H9 (cell line): Measurements from ENCODE around the gene URI1. TPM values are rescaled to one million over a fixed set of nuclear protein-coding genes. Genes with fewer than 3 reads are reported as not detected.

Experiments
- DNase-seq: peaks from one replicate; pipeline ENCODE4 v3.0.0-alpha.2; 2017
- H2AFZ ChIP-seq: one replicate; pipeline ENCODE4 v1.6.1; 2013; ENCODE audit warnings: mild to moderate bottlenecking, low read length, control low read depth, moderate library complexity
- H2AK5ac ChIP-seq: 2 replicates; pipeline ENCODE4 v1.6.1; 2013; ENCODE audit warnings: low read length, control low read depth, mixed read lengths; ENCODE audit not compliant: insufficient read length
- H2BK120ac ChIP-seq: one replicate; pipeline ENCODE4 v1.6.1; 2013; ENCODE audit warnings: low read depth, mild to moderate bottlenecking, low read length, control low read depth, inconsistent platforms; ENCODE audit not compliant: poor library complexity, severe bottlenecking
- H2BK12ac ChIP-seq: 2 replicates; pipeline ENCODE4 v1.6.1; 2013; ENCODE audit warnings: low read length, control low read depth, mixed read lengths, low read depth; ENCODE audit not compliant: insufficient read length
- H2BK15ac ChIP-seq: 2 replicates; pipeline ENCODE4 v1.6.1; 2013; ENCODE audit warnings: low read depth, low read length, control low read depth
- H2BK20ac ChIP-seq: one replicate; pipeline ENCODE4 v1.6.1; 2013; ENCODE audit warnings: low read depth, mild to moderate bottlenecking, low read length, control low read depth, inconsistent platforms; ENCODE audit not compliant: poor library complexity, severe bottlenecking
- H2BK5ac ChIP-seq: 2 replicates; pipeline ENCODE4 v1.6.1; 2013; ENCODE audit warnings: low read length, control low read depth, mixed read lengths; ENCODE audit not compliant: insufficient read length
- H3K14ac ChIP-seq: 2 replicates; pipeline ENCODE4 v1.6.1; 2013; ENCODE audit warnings: low read length, control low read depth; ENCODE audit not compliant: insufficient read depth
- H3K18ac ChIP-seq: 2 replicates; pipeline ENCODE4 v1.6.1; 2013; ENCODE audit warnings: low read depth, mild to moderate bottlenecking, mixed read lengths, low read length, control low read depth; ENCODE audit not compliant: insufficient read length
- H3K23ac ChIP-seq: 2 replicates; pipeline ENCODE4 v1.6.1; 2013; ENCODE audit warnings: low read length, control low read depth, mixed read lengths, low read depth; ENCODE audit not compliant: insufficient read length
- H3K23me2 ChIP-seq: 2 replicates; pipeline ENCODE4 v1.6.1; 2013; ENCODE audit warnings: low read depth, mild to moderate bottlenecking, mixed read lengths, low read length, control low read depth; ENCODE audit not compliant: insufficient read length, poor library complexity, severe bottlenecking
- H3K27ac ChIP-seq: 2 replicates; pipeline ENCODE4 v1.5.1; 2013; ENCODE audit warnings: low read length, control low read depth, mixed read lengths, low read depth; ENCODE audit not compliant: insufficient read length
- H3K27me3 ChIP-seq: 2 replicates; pipeline ENCODE4 v1.6.1; 2013; ENCODE audit warnings: low read length, control low read depth, inconsistent platforms; ENCODE audit not compliant: insufficient read depth
- H3K4ac ChIP-seq: 2 replicates; pipeline ENCODE4 v1.6.1; 2013; ENCODE audit warnings: low read depth, mild to moderate bottlenecking, control low read depth, inconsistent platforms, low read length, moderate library complexity
- H3K4me1 ChIP-seq: 2 replicates; pipeline ENCODE4 v1.6.1; 2013; ENCODE audit warnings: low read length, control low read depth, inconsistent platforms; ENCODE audit not compliant: insufficient read depth
- H3K4me2 ChIP-seq: 2 replicates; pipeline ENCODE4 v1.6.1; 2013; ENCODE audit warnings: low read length, control low read depth, mixed read lengths; ENCODE audit not compliant: insufficient read length, insufficient read depth
- H3K56ac ChIP-seq: 2 replicates; pipeline ENCODE4 v1.6.1; 2013; ENCODE audit warnings: low read depth, mild to moderate bottlenecking, mixed read lengths, low read length, control low read depth; ENCODE audit not compliant: insufficient read length
- H3K79me1 ChIP-seq: 2 replicates; pipeline ENCODE4 v1.6.1; 2013; ENCODE audit warnings: low read depth, mild to moderate bottlenecking, moderate library complexity, low read length, control low read depth, inconsistent platforms; ENCODE audit not compliant: insufficient read depth, poor library complexity, severe bottlenecking
- H3K79me2 ChIP-seq: 2 replicates; pipeline ENCODE4 v1.6.1; 2013; ENCODE audit warnings: low read length, control low read depth, inconsistent platforms; ENCODE audit not compliant: insufficient read depth
- H3K9ac ChIP-seq: 2 replicates; pipeline ENCODE4 v1.6.1; 2013; ENCODE audit warnings: low read length, control low read depth, mixed read lengths; ENCODE audit not compliant: insufficient read length; ENCODE audit errors: extremely low read depth
- H3K9me3 ChIP-seq: one replicate; pipeline ENCODE4 v1.6.1; 2013; ENCODE audit warnings: low read depth, low read length, inconsistent platforms; ENCODE audit not compliant: control insufficient read depth
- H3T11ph ChIP-seq: one replicate; pipeline ENCODE4 v1.6.1; 2013; ENCODE audit warnings: mild to moderate bottlenecking, low read length, control low read depth, inconsistent platforms
- H4K20me1 ChIP-seq: one replicate; pipeline ENCODE4 v1.6.1; 2013; ENCODE audit not compliant: control insufficient read depth, insufficient read length, insufficient read depth
- H4K5ac ChIP-seq: 2 replicates; pipeline ENCODE4 v1.6.1; 2013; ENCODE audit warnings: low read depth, mild to moderate bottlenecking, mixed read lengths, low read length, control low read depth; ENCODE audit not compliant: insufficient read length
- H4K8ac ChIP-seq: replicated peaks from 2 replicates; pipeline ENCODE4 v1.6.1; 2013; ENCODE audit warnings: low read length, control low read depth, mixed read lengths, low read depth; ENCODE audit not compliant: insufficient read length
- H4K91ac ChIP-seq: 2 replicates; pipeline ENCODE4 v1.6.1; 2013; ENCODE audit warnings: low read depth, mild to moderate bottlenecking, moderate library complexity, mixed read lengths, low read length, control low read depth; ENCODE audit not compliant: insufficient read length
- H3K27ac Mint-ChIP-seq, 3 experiments: 2 replicates in 2 of 3; 3 replicates in 1 of 3; pipeline ENCODE4 v1.8.0; 2020 to 2021; ENCODE audit warnings: mixed read lengths in 3 of 3, mild to moderate bottlenecking in 1 of 3, moderate library complexity in 1 of 3
- H3K27me3 Mint-ChIP-seq: 2 replicates; pipeline ENCODE4 v1.8.0; 2021; ENCODE audit warnings: low read depth, mild to moderate bottlenecking, moderate library complexity, mixed read lengths
- H3K36me3 Mint-ChIP-seq, 3 experiments: 2 replicates in 2 of 3; 3 replicates in 1 of 3; pipeline ENCODE4 v1.8.0; 2020 to 2021; ENCODE audit warnings: low read depth in 3 of 3, mixed read lengths in 3 of 3; ENCODE audit not compliant: insufficient read depth in 1 of 3
- H3K4me1 Mint-ChIP-seq, 2 experiments: 2 replicates each; pipeline ENCODE4 v1.8.0; 2020; ENCODE audit warnings: mixed read lengths in 2 of 2
- H3K4me3 Mint-ChIP-seq, 2 experiments: 2 replicates in 1 of 2; 3 replicates in 1 of 2; pipeline ENCODE4 v1.8.0; 2020 to 2021; ENCODE audit warnings: mild to moderate bottlenecking in 2 of 2, mixed read lengths in 2 of 2, moderate library complexity in 1 of 2
- H3K9me3 Mint-ChIP-seq, 2 experiments: 2 replicates in 1 of 2; 3 replicates in 1 of 2; pipeline ENCODE4 v1.8.0; 2020; ENCODE audit warnings: mild to moderate bottlenecking in 2 of 2, mixed read lengths in 2 of 2, moderate library complexity in 1 of 2
- CTCF ChIP-seq: fragments of 200-600 bp; sonication (generic); conservative IDR thresholded peaks from 3 replicates; pipeline ENCODE4 v1.8.0; 2021; ENCODE audit warnings: antibody characterized with exemption, mild to moderate bottlenecking
- WGBS: extraction: QIAGEN DNeasy Blood & Tissue Kit; methylation state at CpG from one replicate; pipeline ENCODE4 v1.1.7; 2013; ENCODE audit warnings: missing lambda C conversion rate, low lambda C conversion rate, mixed read lengths; ENCODE audit not compliant: insufficient read length; ENCODE audit errors: extremely low coverage; 5-methylcytosine and 5-hydroxymethylcytosine counted together
- total RNA-seq: library from RNA; stranded (reverse); gene quantifications from 2 replicates; pipeline ENCODE4 v1.2.1, GENCODE V29; 2021

URI1 gene
- total RNA-seq, 1 experiment from 2014 or later = 54.3 TPM

DNA sequence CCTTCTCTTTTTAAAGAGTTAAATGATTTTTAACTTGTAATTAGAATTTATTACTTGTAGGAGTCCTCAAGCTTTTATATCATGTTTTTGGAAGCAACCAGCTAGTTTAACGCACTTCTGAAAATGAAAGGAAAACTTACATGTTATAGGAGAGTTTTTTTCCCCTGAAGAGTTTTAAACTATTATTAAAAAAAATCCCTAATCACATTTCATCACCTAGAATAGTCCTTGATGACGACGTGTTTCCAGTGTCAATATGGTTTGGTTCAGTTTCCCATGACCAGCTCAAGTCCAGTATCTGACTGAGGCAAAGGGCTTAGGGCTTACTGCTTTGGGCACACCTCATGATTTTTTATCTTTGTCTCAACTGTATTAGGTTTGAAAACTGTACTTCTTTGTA, 36.0 kb downstream of the URI1 start:
- Histone ChIP-seq H3K56ac (no peak overlapping the region), H4K5ac (no peak overlapping the region), H3T11ph (no peak overlapping the region), H2BK15ac (no peak overlapping the region), H3K4me2 (no peak overlapping the region), H3K23ac (no peak overlapping the region), H3K14ac (no peak overlapping the region), H3K27me3 (no peaks in the 10 kb centered on the region), H2BK5ac (no peak overlapping the region), H2AK5ac (no peak overlapping the region), H3K18ac (no peak overlapping the region), H3K27ac (no peak overlapping the region), H3K79me2 (peaks cover 4% of the 10 kb centered on the region; the same call in 1 of the 2 replicates), H3K79me1 (peaks cover 3% of the 10 kb centered on the region), H4K20me1 (no peaks in the 10 kb centered on the region), H3K9ac (no peak overlapping the region), H3K9me3 (no peaks in the 10 kb centered on the region), H3K4ac (no peak overlapping the region), H2BK12ac (no peak overlapping the region), H3K23me2 (no peaks in the 10 kb centered on the region), H2BK20ac (no peak overlapping the region), H2BK120ac (no peak overlapping the region), H4K91ac (no peak overlapping the region), H3K4me1 (no peaks in the 10 kb centered on the region; the same call in 1 of the 2 replicates), H4K8ac (no peak overlapping the region), H2AFZ (no peak overlapping the region)
- Mint-ChIP-seq H3K9me3 (no peaks in the 10 kb centered on the region), H3K4me1 (peaks cover 11 to 14% of the 10 kb centered on the region in 2 experiments; a peak in 3 of 4 replicates), H3K27me3 (no peaks in the 10 kb centered on the region), H3K36me3 (no peaks in the 10 kb centered on the region; a peak in 1 of 7 replicates), H3K27ac (no peak overlapping the region), H3K4me3 (no peak overlapping the region)
- TF ChIP-seq CTCF = no peak
- no CpG with 5 or more reads among the region's 3 CpGs for WGBS
- no peak for DNase-seq
